ENCODE data around the gene CIART. TPM values are rescaled to one million over a fixed set of nuclear protein-coding genes. Genes with fewer than 3 reads are reported as not detected.
A peak's percentile ranks its signal among the peaks of the same experiment; 100 is the strongest.

CIART gene
- total and polyA plus RNA-seq, 4 donors: 0.51 to 7.1 (median 1.9) TPM

DNA sequence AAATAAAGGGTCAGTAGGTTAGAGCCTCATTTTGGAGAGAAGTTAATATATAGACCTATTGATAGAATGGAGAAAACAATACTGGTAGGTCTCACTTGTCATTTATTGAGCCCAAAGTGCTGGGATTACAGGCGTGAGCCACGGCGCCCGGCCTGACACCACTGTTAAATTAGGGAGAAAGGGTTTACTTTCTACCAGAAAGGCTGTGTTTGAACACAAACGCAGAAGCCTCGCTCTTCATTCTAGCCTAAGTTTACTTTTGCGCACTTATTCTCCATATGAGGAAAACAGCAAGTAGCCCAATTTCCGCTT, 38.3 kb downstream of the CIART start:
- TF ChIP-seq HNF4G (IDR thresholded peaks at IDR 0.05) (no peak), RAD21 (IDR thresholded peaks at IDR 0.05) (no peak), TAF1 (conservative IDR thresholded peaks at IDR 0.05) (no peak), FOXA2 (IDR thresholded peaks at IDR 0.05) (no peak), JUND (IDR thresholded peaks at IDR 0.05) (no peak)
- TF ChIP-seq, protein P1, sequence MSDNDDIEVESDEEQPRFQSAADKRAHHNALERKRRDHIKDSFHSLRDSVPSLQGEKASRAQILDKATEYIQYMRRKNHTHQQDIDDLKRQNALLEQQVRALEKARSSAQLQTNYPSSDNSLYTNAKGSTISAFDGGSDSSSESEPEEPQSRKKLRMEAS (IDR thresholded peaks at IDR 0.05): no peak
- TF ChIP-seq, protein P2, sequence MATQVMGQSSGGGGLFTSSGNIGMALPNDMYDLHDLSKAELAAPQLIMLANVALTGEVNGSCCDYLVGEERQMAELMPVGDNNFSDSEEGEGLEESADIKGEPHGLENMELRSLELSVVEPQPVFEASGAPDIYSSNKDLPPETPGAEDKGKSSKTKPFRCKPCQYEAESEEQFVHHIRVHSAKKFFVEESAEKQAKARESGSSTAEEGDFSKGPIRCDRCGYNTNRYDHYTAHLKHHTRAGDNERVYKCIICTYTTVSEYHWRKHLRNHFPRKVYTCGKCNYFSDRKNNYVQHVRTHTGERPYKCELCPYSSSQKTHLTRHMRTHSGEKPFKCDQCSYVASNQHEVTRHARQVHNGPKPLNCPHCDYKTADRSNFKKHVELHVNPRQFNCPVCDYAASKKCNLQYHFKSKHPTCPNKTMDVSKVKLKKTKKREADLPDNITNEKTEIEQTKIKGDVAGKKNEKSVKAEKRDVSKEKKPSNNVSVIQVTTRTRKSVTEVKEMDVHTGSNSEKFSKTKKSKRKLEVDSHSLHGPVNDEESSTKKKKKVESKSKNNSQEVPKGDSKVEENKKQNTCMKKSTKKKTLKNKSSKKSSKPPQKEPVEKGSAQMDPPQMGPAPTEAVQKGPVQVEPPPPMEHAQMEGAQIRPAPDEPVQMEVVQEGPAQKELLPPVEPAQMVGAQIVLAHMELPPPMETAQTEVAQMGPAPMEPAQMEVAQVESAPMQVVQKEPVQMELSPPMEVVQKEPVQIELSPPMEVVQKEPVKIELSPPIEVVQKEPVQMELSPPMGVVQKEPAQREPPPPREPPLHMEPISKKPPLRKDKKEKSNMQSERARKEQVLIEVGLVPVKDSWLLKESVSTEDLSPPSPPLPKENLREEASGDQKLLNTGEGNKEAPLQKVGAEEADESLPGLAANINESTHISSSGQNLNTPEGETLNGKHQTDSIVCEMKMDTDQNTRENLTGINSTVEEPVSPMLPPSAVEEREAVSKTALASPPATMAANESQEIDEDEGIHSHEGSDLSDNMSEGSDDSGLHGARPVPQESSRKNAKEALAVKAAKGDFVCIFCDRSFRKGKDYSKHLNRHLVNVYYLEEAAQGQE (IDR thresholded peaks at IDR 0.05): no peak
- H3K9me3 ChIP-seq (ENCODE audit: control insufficient read depth in 4 of 4, low read length in 3 of 4): no peaks in the 10 kb centered on the region
- peak overlapping the region in 2 of 3 donors; percentile 41 to 99 for H3K4me3 ChIP-seq (ENCODE audit: low read depth in 1 of 3, low read length in 3 of 3)
- no peaks in the 10 kb centered on the region for H3K27me3 ChIP-seq (ENCODE audit: control insufficient read depth in 4 of 4, insufficient read depth in 4 of 4, low read length in 3 of 4)
- no peak overlapping the region for H3K9ac ChIP-seq (ENCODE audit: low read depth in 1 of 2, low read length in 2 of 2)
- peak overlapping the region; percentile 60 to 69 for H3K27ac ChIP-seq (ENCODE audit: low read depth in 1 of 2, low read length in 2 of 2)
- peaks cover 2 to 10% (median 9%) of the 10 kb centered on the region in 4 donors for H3K36me3 ChIP-seq (ENCODE audit: control insufficient read depth in 4 of 4, insufficient read depth in 3 of 4, low read depth in 1 of 4, low read length in 3 of 4)
- DNase-seq (ENCODE audit: low spot score): no peak
- WGBS: 84% methylated on average over 8 of the region's 8 CpGs
- peaks cover 5 to 13% (median 7%) of the 10 kb centered on the region in 4 donors for H3K4me1 ChIP-seq (ENCODE audit: control insufficient read depth in 4 of 4, insufficient read depth in 4 of 4, low read length in 3 of 4)

DNA sequence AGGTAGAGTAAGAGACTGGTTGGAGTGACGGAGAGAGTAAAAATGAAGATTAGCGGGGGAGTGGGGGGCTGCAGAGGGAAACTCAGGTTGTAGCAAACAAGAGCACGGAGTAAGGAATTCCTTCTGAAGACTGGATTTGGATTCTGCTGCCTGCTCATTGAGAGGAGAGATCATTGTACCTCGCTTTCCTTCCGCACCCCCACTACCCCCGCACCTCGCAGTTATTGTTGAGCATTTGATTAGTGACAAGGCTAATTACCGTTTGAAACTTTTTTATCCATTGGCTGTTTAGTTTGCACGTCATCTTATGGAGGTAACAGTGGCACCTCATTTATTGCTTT, 39.4 kb downstream of the CIART start:
- TF ChIP-seq TAF1 (conservative IDR thresholded peaks at IDR 0.05) (no peak), SP1 (IDR thresholded peaks at IDR 0.05) (no peak), EGR1 (IDR thresholded peaks at IDR 0.05; ENCODE audit: low read depth in 2 of 2) (no peak), FOXA1 (IDR thresholded peaks at IDR 0.05) (no peak), FOXA2 (IDR thresholded peaks at IDR 0.05) (no peak)
- under 1% methylated on average over 9 of the region's 9 CpGs for WGBS

DNA sequence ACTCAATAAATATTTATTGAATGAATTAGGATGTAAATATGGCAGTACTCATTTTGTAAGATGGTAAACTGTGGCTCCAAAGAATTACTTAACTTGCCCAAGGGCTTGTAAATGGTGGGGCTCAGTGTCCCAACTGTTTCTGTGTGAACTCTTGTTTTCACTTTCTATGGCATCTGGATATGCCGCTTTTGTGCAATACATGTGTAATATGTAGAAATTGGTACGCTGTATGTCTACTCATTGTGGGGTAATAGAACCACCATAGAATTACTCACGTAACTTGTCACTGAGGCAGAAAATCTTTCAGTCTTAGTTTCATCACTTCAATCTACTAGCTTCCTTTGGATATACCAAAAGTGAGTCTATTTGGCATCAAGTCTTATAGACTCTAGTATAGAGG, 40.0 kb downstream of the CIART start:
- Histone ChIP-seq H3K4me1 (ENCODE audit: control insufficient read depth in 4 of 4, insufficient read depth in 4 of 4, low read length in 3 of 4) (peaks cover 5 to 13% (median 7%) of the 10 kb centered on the region in 4 donors), H3K9ac (ENCODE audit: low read depth in 1 of 2, low read length in 2 of 2) (peak overlapping the region; percentile 72 to 91), H3K36me3 (ENCODE audit: control insufficient read depth in 4 of 4, insufficient read depth in 3 of 4, low read depth in 1 of 4, low read length in 3 of 4) (peaks cover 2 to 26% (median 23%) of the 10 kb centered on the region in 4 donors), H3K27me3 (ENCODE audit: control insufficient read depth in 4 of 4, insufficient read depth in 4 of 4, low read length in 3 of 4) (no peaks in the 10 kb centered on the region), H3K9me3 (ENCODE audit: control insufficient read depth in 4 of 4, low read length in 3 of 4) (no peaks in the 10 kb centered on the region), H3K4me3 (ENCODE audit: low read depth in 1 of 3, low read length in 3 of 3) (peak overlapping the region; percentile 94 to 99 (median 96)), H3K27ac (ENCODE audit: low read depth in 1 of 2, low read length in 2 of 2) (no peak overlapping the region)
- TF ChIP-seq EGR1 (IDR thresholded peaks at IDR 0.05; ENCODE audit: low read depth in 2 of 2) (no peak), HNF4G (IDR thresholded peaks at IDR 0.05) (no peak), HNF4A (conservative IDR thresholded peaks at IDR 0.05) (no peak), TAF1 (conservative IDR thresholded peaks at IDR 0.05) (no peak), GABPA (IDR thresholded peaks at IDR 0.05 in 1 of 2, conservative IDR thresholded peaks at IDR 0.05 in 1 of 2) (no peak), JUND (IDR thresholded peaks at IDR 0.05) (no peak), FOXA1 (IDR thresholded peaks at IDR 0.05) (no peak), RXRA (IDR thresholded peaks at IDR 0.05) (no peak), SP1 (IDR thresholded peaks at IDR 0.05) (no peak), RAD21 (IDR thresholded peaks at IDR 0.05) (no peak), FOXA2 (IDR thresholded peaks at IDR 0.05) (no peak), NR2F2 (IDR thresholded peaks at IDR 0.05) (no peak), YY1 (IDR thresholded peaks at IDR 0.05) (no peak)
- TF ChIP-seq, protein P1 (IDR thresholded peaks at IDR 0.05): no peak
- TF ChIP-seq, protein P3, sequence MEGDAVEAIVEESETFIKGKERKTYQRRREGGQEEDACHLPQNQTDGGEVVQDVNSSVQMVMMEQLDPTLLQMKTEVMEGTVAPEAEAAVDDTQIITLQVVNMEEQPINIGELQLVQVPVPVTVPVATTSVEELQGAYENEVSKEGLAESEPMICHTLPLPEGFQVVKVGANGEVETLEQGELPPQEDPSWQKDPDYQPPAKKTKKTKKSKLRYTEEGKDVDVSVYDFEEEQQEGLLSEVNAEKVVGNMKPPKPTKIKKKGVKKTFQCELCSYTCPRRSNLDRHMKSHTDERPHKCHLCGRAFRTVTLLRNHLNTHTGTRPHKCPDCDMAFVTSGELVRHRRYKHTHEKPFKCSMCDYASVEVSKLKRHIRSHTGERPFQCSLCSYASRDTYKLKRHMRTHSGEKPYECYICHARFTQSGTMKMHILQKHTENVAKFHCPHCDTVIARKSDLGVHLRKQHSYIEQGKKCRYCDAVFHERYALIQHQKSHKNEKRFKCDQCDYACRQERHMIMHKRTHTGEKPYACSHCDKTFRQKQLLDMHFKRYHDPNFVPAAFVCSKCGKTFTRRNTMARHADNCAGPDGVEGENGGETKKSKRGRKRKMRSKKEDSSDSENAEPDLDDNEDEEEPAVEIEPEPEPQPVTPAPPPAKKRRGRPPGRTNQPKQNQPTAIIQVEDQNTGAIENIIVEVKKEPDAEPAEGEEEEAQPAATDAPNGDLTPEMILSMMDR (IDR thresholded peaks at IDR 0.05; ENCODE audit: low read depth, low read length, missing input control): no peak
- TF ChIP-seq, protein P4, sequence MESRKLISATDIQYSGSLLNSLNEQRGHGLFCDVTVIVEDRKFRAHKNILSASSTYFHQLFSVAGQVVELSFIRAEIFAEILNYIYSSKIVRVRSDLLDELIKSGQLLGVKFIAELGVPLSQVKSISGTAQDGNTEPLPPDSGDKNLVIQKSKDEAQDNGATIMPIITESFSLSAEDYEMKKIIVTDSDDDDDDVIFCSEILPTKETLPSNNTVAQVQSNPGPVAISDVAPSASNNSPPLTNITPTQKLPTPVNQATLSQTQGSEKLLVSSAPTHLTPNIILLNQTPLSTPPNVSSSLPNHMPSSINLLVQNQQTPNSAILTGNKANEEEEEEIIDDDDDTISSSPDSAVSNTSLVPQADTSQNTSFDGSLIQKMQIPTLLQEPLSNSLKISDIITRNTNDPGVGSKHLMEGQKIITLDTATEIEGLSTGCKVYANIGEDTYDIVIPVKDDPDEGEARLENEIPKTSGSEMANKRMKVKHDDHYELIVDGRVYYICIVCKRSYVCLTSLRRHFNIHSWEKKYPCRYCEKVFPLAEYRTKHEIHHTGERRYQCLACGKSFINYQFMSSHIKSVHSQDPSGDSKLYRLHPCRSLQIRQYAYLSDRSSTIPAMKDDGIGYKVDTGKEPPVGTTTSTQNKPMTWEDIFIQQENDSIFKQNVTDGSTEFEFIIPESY (IDR thresholded peaks at IDR 0.05): no peak
- TF ChIP-seq, protein P5, sequence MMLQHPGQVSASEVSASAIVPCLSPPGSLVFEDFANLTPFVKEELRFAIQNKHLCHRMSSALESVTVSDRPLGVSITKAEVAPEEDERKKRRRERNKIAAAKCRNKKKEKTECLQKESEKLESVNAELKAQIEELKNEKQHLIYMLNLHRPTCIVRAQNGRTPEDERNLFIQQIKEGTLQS (IDR thresholded peaks at IDR 0.05): no peak
- WGBS: 78% methylated on average over 3 of the region's 3 CpGs
- DNase-seq (ENCODE audit: low spot score): no peak

More for the DNA sequence above, 39.4 kb downstream of the CIART start:
- Histone ChIP-seq H3K4me1 (ENCODE audit: control insufficient read depth in 4 of 4, insufficient read depth in 4 of 4, low read length in 3 of 4) (peaks cover 5 to 13% (median 7%) of the 10 kb centered on the region in 4 donors), H3K27ac (ENCODE audit: low read depth in 1 of 2, low read length in 2 of 2) (peak overlapping the region; percentile 60 to 69), H3K27me3 (ENCODE audit: control insufficient read depth in 4 of 4, insufficient read depth in 4 of 4, low read length in 3 of 4) (no peaks in the 10 kb centered on the region), H3K36me3 (ENCODE audit: control insufficient read depth in 4 of 4, insufficient read depth in 3 of 4, low read depth in 1 of 4, low read length in 3 of 4) (peaks cover 2 to 22% (median 21%) of the 10 kb centered on the region in 4 donors), H3K4me3 (ENCODE audit: low read depth in 1 of 3, low read length in 3 of 3) (peak overlapping the region; percentile 94 to 99 (median 96)), H3K9ac (ENCODE audit: low read depth in 1 of 2, low read length in 2 of 2) (peak overlapping the region; percentile 72 to 91), H3K9me3 (ENCODE audit: control insufficient read depth in 4 of 4, low read length in 3 of 4) (no peaks in the 10 kb centered on the region)
- DNase-seq (ENCODE audit: low spot score): no peak
